GM18861 (cell line): ENCODE measurements around the gene SLC17A8.
"Not testable (repeated sequence)": the region's sequence is repeated elsewhere in the genome, so short reads cannot be mapped to it uniquely, and the experiment has no call there.

Source experiments
- ATAC-seq: cut with Tn5 transposase; IDR thresholded peaks from one replicate; pipeline ENCODE4 v1.9.1; 2021; ENCODE audit not compliant: unreplicated experiment

The SLC17A8 gene

DNA sequence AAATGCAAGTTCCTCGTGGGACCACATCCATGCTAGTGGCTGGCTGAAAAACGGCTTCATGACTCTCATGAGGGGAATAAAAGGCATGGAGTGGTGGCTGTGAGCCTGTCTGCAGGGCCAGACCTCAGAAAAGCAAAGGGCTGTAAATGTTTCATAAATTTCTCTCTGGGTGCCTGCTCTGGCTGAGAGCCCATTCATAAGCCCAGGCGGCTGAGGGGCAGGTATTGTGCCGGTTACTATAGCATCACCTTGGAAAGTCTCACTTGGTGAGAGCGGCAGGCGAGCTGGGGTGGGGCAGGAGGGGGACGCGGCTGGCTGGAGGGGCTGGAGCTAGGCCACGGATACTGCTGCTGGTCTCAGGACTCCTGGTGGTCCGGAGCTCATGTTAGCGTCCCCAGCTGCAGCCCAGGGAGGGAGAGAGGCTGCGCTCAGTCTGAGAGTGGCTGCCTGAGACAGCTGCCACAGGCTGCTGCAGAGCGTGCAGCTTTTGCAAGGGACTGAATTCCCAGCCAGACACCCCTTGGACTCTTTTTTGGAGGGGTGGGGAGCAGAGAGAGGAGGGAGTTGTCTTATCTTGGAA lies at the start of gene SLC17A8:
TSS of gene SLC17A8 (plus strand) at position 431 of the 580 bp plus-strand sequence. CDS start 318 bp downstream, outside the sequence.
- ATAC-seq: no peak

DNA sequence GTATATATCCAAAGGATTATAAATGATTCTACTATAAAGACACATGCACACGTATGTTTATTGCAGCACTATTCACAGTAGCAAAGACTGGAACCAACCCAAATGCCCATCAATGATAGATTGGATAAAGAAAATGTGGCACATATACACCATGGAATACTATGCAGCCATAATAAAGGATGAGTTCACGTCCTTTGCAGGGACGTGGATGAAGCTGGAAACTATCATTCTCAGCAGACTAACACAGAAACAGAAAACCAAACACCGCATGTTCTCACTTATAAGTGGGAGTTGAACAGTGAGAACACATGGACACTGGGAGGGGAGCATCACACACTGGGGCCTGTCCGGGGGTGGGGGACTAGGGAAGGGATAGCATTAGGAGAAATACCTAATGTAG lies 48.7 kb upstream of the SLC17A8 start:
- ATAC-seq: not testable (repeated sequence)

DNA sequence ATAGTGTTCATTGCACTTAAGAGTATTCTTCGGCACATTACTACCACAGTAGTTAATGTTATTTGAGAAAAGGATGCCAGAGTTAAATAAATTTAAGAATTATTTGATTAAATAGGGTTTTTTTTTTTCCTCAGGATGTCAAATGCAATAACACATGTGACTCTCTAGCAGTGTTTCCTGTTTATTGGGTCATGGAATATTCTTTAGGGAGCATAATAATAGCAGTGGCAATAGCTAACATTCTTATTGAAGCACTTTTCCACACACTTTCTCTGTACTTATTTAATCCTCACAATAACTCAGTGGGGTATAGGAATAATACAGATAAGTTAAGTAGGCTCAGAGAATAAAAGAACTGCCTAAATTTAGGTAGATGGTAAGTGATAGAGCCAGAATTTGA lies 45.6 kb upstream of the SLC17A8 start:
- ATAC-seq: no peak

DNA sequence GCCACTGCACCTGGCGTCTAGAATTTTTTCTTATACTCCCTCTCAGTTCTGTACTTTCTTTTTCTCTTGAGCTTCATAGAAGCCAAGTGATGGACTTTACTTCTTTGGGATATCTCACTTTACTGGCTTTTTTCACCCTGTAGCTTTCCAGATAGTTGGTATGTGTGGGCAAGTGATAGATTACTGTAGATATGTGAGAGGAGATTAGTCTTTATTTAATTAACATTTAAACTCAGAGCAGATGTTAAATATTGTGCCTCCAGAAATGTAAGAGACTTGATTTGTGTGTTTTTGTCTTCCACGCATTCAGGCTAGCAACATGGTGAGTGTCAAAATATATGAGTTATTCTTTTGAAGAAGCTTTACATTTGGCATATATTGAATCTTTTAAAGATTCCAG lies 39.5 kb upstream of the SLC17A8 start:
- no peak for ATAC-seq

DNA sequence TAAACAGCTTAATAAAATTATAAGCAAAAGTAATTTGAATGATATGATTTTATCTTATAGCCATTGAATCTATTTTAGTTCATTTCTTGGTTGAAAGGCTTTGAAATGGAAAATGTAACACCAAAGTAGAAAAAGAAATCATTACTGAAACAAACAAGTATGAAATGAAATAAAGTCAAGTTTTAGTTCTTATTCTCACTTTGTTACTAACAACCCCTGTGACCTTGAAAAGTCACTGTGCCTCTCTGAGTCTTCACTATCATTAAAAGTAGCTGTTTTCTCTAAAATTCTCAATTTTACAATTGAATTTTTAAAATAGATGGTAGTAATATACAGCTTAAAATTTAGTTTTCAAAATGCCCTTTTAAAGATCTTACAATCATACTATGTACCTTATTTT lies 32.4 kb upstream of the SLC17A8 start:
- no peak for ATAC-seq

DNA sequence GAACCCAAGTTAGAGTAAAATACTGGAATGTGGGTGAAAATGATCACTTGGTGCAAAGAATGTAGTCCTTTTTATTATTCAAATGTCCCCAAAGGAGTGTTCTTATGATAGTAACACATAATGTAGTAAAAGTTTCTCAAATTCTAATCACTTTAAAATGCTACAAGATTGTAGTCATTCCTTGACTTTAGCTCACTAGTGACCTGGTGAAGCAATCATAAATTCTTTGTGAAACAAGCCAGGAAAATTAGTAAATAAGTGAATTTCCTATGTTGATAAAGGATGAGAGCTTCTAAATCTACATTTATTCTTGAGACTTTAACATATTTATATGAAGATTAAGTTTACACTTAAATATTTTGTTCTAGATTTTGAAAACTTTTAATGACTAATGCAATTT lies 30.7 kb upstream of the SLC17A8 start:
- no peak for ATAC-seq

DNA sequence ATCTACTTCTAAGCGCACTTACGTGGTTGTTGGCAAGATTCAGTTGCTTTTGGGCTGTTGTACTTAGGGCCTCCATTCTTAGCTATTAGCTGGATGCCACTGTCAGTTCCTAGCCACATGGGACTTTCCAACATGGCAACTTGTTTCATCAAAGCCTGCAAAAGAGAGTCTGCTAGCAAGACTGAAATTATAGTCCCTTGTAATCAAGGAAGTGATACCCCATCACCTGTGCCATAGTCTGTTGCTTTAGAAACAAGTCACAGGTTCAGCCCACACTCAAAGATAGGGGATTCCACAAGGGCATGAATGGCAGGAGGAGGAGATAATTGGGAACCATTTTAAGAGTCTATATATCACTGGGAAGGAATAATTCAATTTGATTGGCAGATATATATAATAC lies 27.1 kb upstream of the SLC17A8 start:
- ATAC-seq: peak; percentile 92

DNA sequence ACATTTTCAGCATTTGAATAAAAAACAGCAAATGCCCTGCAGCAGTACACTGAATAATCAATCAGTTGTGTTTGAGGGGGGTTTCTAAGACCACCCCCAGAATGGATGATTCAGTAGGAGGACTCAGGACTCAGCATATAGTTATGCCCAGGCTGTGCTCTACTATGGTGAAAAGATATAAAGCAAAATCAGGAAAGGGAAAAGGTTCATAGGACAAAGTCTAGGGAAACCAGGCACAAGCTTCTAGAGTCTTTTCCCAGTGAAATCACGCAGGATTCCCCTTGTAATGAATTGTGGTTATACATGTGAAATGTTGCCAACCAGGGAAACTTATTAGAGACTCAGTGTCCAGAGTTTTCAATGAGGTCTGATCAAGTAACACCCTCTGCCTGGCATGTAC lies 25.0 kb upstream of the SLC17A8 start:
- ATAC-seq: no peak

DNA sequence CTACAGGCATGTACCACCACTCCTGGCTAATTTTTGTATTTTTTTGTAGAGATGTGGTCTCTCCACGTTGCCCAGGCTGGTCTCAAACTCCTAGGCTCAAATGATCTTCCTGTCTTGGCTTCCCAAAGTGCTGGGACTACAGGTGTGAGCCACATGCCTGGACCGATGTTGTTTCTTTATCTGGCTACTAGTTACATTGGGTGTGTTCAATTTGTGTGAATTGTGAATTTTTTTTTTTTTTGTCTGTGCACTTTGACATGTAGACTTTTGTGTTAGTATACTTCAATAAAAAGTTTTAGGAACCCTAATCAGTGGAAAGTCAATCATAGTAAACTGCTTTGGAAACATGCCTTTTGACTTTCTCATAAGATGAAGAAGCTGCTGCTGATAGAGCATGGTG lies 24.0 kb upstream of the SLC17A8 start:
- ATAC-seq: no peak

DNA sequence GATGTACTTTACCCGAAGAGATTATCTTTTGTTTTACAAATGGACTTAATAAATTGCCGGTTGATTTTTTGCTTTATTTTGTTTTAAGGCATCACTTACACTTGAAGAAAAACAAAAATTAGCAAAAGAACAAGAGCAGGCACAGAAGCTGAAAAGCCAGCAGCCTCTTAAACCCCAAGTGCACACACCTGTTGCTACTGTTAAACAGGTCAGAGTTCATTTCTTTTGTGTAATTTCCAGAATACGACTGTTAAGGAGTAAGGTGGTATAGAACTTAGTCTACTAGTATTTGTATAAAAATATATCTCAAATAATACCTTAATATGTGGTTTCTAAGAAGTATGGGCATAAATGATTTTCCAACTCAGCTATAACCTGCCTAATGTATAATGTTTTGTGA lies 19.6 kb upstream of the SLC17A8 start:
- no peak for ATAC-seq

DNA sequence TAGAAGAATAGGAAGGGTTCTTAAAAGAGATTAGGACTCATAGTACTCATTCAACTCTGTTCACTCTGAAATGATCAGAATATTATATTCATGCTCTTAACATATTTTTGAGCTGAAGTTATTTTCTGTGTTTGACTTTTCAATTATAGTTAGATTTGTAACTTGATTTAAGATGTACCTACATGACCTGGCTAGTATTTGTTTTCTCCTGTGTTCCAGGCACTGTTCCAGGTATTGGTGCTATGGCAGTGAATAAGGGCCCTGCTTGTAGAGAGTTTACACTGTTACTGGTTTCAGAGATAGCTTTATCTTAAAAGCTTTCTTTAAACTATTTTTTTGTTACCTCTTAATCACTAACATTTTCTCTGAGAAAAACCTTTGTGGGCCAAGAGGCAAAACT lies 19.1 kb upstream of the SLC17A8 start:
- no peak for ATAC-seq

DNA sequence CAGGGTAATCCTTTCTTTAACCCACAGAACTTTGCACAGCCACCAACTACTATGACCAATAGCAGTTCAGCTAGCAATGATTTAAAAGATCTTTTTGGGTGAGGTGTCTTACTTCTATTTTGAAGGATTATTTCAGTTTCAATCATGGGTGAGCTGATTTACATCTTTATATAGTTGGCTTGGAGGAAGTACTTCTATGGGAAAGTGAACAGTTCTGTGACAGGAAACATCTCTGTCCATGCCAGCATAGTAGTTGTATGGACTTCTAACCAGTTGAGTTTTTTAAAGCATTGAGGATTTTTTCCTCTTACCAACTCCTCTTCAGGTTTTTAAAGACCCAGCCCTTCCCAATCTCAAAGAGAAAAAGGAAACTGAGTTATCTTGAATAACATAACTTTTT lies 17.8 kb upstream of the SLC17A8 start:
- ATAC-seq: no peak

DNA sequence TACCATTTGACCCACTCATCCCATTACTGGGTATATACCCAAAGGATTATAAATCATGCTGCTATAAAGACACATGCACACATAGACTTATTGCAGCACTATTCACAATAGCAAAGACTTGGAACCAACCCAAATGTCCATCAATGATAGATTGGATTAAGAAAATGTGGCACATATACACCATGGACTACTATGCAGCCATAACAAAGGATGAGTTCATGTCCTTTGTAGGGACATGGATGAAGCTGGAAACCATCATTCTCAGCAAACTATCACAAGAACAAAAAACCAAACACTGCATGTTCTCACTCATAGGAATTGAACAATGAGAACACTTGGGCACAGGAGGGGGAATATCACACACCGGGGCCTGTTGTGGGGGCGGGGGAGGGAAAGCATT lies 14.0 kb upstream of the SLC17A8 start:
- not testable (repeated sequence) for ATAC-seq

DNA sequence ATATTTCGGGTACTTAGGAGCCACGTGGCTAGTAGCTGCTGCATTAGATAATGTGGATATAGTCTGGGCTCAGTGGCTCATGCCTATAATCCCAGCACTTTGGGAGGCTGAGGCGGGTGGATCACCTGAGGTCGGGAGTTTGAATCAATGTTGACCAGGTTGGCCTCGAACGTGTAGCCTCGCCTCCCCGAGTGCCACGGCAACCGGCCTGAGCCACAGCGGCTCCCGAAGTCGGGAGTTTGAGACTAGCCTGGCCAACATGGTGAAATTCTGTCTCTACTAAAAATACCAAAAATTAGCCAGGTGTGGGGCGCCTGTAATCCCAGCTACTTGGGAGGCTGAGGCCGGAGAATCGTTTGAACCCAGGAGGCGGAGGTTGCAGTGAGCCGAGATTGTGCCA lies 12.5 kb upstream of the SLC17A8 start:
- ATAC-seq: not testable (repeated sequence)

DNA sequence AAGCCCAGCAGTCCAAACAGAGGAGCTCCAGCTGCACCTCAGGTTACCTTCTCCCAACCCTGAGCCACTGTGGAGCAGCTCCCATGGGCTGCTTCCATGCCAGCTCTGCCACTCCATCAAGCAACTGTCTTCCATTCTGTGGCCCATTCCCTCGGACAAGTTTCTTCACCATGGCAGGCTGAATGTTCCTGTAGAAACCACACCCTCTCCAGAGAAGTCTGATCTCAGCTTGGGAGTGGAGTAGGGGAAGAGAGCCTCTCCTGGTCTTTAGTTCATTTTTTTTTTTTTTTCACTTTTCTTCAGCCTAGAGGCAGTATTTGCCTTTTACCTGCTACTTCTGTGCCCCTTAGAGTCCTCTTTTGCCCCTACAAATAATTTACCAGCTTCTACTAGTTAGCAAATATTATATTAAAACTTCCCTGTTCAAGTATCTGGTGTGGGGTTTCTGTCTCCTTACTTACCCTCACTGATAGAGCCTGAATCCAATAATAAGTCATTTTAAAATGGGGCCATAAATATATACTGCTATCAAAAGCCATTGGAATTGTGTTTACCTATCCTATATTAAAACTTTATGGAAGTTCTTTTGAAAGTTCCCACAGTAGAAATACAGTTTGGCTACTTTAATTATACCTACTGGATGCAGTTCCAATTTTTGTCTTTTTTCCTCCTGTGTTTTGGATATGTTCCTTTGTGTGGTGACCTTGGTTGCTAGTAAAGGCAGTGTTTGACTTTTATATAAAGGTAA lies 11.7 kb upstream of the SLC17A8 start:
- ATAC-seq: no peak

DNA sequence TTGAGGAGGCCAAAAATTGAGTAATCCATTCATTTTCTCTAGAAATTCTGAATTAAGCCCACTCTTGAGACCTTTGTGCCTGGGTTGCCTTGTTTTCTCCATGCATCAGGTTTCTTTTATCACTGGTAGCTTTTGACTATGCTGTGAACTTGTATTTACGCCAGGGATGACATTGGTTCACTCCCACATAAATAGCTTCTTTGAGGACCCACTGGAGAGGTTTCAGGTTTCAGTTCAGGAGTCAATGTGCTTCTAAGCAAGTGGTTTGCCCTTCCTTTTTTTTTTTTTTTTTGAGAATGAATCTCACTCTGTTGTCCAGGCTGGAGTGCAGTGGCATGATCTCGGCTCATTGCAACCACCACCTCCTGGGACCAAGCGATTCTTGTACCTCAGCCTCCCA lies 10.2 kb upstream of the SLC17A8 start:
- no peak for ATAC-seq

DNA sequence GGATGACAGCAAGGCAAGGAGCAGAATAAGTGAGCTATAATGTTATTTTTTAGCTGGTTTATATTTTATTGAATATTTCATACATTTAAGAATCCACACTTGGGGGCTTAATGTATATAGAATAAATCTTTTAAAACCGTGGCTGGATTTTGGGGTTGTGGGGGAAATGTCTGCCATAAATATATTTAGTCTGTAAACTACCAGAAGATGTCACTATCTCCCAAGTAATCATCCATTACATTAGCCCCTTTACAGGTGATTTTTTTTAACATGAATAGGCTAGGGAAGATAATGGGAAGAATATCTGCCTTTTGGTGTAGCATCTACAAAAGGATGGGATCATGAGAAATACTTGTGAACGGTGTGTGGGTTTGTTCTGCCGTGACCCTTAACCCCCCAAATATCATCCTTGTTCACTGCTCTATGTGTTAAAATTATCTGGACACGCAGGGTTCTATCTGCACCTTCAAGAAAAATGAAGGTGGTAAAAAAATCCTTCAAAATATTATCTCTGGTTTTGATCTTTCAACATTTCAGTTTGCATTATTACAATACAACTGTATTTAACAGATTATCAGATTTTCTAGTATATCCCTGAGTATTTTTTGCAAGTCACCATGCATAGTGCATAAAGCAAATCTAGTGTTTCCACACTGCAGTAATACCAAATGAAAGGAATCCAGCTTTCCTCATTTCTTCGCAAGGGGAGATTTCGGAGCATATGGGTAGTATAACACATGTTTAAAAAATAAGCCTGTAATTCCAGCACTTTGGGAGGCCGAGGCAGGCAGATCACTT lies 8.0 kb upstream of the SLC17A8 start:
- no peak for ATAC-seq

DNA sequence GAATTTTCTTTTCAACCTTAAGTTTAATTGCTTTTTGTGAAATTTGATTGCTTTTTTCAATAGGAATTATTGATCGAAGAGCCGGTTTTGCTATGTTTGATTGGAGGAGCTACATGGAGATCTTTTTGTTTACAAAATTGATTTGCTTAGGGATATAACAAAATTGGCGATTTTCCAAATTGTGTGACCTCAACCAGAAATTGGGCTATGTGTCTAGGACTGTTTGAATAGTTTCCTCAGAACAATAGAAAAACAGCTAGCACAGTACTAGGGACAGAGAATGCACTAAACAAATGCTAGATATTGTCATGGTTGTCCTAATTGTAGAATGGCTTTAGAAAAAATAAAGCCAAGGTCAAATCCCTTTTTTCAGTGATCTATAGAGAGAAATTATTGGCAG lies 2.4 kb downstream of the SLC17A8 start:
- no peak for ATAC-seq

DNA sequence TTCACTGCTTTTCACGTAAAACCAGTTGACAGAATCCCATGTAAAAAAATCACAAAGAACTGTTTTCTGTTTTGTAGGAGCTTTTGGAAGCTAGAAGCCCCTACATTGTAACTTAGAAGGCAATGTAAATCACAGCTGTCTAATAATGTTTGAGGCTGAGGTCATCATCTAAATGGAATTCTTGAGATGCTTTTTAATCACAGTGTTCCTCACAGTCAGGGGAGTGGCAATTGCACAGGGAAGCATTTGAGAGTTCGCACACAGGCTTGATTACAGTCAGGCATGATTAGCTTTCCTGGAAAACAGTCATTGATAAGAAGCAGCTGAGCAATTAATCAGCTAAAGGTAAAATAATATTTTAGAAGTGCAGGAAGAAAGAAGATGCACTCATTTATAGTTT lies 2.9 kb downstream of the SLC17A8 start:
- ATAC-seq: no peak

DNA sequence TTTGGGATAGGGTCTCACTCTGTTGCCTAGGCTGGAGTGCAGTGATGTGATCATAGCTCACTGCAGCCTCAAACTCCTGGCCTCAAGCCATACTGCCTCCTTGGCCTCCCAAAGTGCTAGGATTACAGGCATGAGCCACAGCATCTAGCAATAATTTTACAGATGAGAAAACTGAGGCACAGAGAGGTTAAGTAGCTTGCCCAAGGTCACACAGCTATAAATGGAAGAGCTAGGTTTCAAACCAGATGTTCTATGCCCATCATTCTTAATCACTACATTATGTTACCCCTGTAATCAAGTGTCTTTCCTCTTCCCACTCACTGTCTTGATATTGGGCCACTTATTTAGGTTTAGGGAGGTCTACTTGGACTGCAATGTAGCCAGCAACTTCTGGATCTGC lies 3.6 kb downstream of the SLC17A8 start:
- no peak for ATAC-seq

DNA sequence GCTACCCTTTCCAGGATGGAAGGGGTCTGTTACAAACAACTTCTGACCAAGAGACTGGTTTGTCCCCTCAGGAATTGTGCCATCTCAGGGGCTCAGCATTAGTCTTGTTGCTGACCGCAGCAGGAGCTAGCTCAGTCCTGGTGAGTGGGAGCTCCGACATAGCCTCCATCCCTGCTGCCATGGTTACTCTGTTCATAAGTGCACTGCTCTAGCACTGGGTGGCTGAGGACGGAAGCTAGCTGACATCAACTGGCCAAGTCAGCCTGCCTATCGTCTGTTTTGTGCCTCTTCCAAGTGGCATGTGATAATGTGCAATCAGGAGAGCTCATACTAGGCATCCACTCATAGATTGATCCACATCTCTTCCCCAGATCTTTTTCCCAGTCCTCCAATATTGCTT lies 7.5 kb downstream of the SLC17A8 start:
- ATAC-seq: no peak

DNA sequence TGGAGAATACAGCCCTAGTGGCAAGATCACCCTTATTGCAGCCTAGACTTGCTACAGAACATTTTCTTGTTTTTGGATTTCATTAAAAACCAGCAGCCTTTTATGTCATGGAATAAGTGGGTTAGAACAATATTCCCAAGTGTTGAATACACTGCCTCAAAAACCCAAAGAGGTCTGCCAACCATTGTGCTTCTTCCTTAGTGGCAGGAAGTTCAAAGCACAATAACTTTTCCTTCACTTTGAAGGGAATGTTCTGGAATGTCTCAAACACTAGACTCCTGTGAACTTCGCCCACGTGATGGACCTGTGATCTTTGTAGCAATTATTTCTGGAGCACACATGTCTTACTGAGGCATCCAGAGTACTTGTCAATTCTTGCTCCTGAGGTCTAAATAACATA lies 8.5 kb downstream of the SLC17A8 start:
- no peak for ATAC-seq
